Karpas-422 (cell line): ENCODE data around the gene SHISAL1. TPM values are rescaled to one million over a fixed set of nuclear protein-coding genes. Genes with fewer than 3 reads are reported as not detected.

Experiments used
- DNase-seq: peaks from one replicate; pipeline ENCODE4 v3.0.0-alpha.2; 2015
- H2AFZ ChIP-seq: fragments of 200-600 bp; sonication (generic); 2 replicates; pipeline ENCODE4 v1.6.1; 2014; ENCODE audit warnings: antibody characterized with exemption, low read length, mixed read lengths
- H3K27ac ChIP-seq: fragments of 200-600 bp; sonication (generic); 2 replicates; pipeline ENCODE4 v1.5.1; 2014; ENCODE audit warnings: mild to moderate bottlenecking, low read length, moderate library complexity
- H3K27me3 ChIP-seq: fragments of 200-600 bp; sonication (generic); 2 replicates; pipeline ENCODE4 v1.6.1; 2014; ENCODE audit warnings: low read length, mixed read lengths
- H3K36me3 ChIP-seq: fragments of 200-600 bp; sonication (generic); 2 replicates; pipeline ENCODE4 v1.6.1; 2014; ENCODE audit warnings: low read length, mixed read lengths; ENCODE audit not compliant: insufficient read depth
- H3K4me1 ChIP-seq: fragments of 200-600 bp; sonication (generic); 2 replicates; pipeline ENCODE4 v1.6.1; 2014; ENCODE audit warnings: mild to moderate bottlenecking, low read length, mixed read lengths
- H3K4me2 ChIP-seq: fragments of 200-600 bp; sonication (generic); 2 replicates; pipeline ENCODE4 v1.6.1; 2014; ENCODE audit warnings: low read length, low read depth, mild to moderate bottlenecking; ENCODE audit not compliant: poor library complexity, severe bottlenecking
- H3K4me3 ChIP-seq: fragments of 200-600 bp; sonication (generic); 2 replicates; pipeline ENCODE4 v1.5.1; 2014; ENCODE audit warnings: mild to moderate bottlenecking, antibody characterized with exemption, low read length, mixed read lengths
- H3K79me2 ChIP-seq: fragments of 200-600 bp; sonication (generic); 2 replicates; pipeline ENCODE4 v1.6.1; 2014; ENCODE audit warnings: mild to moderate bottlenecking, low read length, mixed read lengths
- H3K9ac ChIP-seq: fragments of 200-600 bp; sonication (generic); 2 replicates; pipeline ENCODE4 v1.6.0; 2014; ENCODE audit warnings: low read length
- H3K9me2 ChIP-seq: fragments of 200-600 bp; sonication (generic), shearing (Covaris generic); replicated peaks from 2 replicates; pipeline ENCODE4 v1.6.0; 2014; ENCODE audit warnings: mild to moderate bottlenecking, low read length, moderate library complexity; ENCODE audit not compliant: insufficient read depth
- H3K9me3 ChIP-seq: fragments of 300-700, 200-600 bp; sonication (generic); 2 replicates; pipeline ENCODE4 v1.6.1; 2014; ENCODE audit warnings: low read length, mixed read lengths
- H4K20me1 ChIP-seq: fragments of 200-600 bp; sonication (generic); 2 replicates; pipeline ENCODE4 v1.6.1; 2014; ENCODE audit warnings: mild to moderate bottlenecking, antibody characterized with exemption, low read length, low read depth; ENCODE audit not compliant: insufficient read depth
- total RNA-seq: library from RNA; depleted of rRNA; stranded (reverse); fragments of >200 nt; shearing (Covaris generic); gene quantifications from 2 replicates; pipeline ENCODE4 v1.2.3, GENCODE V29; 2014; ENCODE audit warnings: low replicate concordance

SHISAL1 gene
- total RNA-seq, 1 experiment from 2014 or later: not detected

GRCh38 chr22:44273175-44273574 is 39.6 kb downstream of the SHISAL1 start:
- no peak overlapping the region for H3K4me3 ChIP-seq
- no peaks in the 10 kb centered on the region for H3K9me2 ChIP-seq
- no peak overlapping the region for H3K27ac ChIP-seq
- H2AFZ ChIP-seq: no peak overlapping the region
- H3K9ac ChIP-seq: no peak overlapping the region
- H3K36me3 ChIP-seq: no peaks in the 10 kb centered on the region
- H3K4me2 ChIP-seq: no peak overlapping the region
- DNase-seq: peak; percentile 49
- H3K79me2 ChIP-seq: no peaks in the 10 kb centered on the region
- H3K4me1 ChIP-seq: peaks cover 6% of the 10 kb centered on the region
- no peaks in the 10 kb centered on the region for H3K9me3 ChIP-seq
- no peaks in the 10 kb centered on the region for H3K27me3 ChIP-seq
- H4K20me1 ChIP-seq: peaks cover 5% of the 10 kb centered on the region; the same call in 1 of the 2 replicates

DNA sequence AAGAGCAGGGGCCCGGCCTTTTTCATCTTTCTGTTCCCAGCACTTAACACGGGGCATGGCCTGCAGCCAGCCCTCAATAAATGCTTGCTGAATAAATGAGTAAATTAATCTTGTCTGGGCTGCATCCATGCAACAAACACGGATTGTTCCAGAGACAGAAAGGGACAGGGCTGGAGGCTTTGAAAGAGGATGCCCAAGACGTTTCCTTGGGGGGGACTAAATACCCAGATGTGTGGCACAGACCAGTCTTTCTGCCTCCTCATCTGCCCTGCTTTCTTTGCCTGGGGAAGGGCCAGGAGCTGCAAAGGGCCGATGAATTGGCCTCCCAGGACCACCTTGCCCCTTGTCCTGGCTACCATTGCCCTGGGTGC is 40.4 kb downstream of the SHISAL1 start:
- H3K36me3 ChIP-seq: no peaks in the 10 kb centered on the region
- H3K79me2 ChIP-seq: no peaks in the 10 kb centered on the region
- no peak overlapping the region for H2AFZ ChIP-seq
- no peaks in the 10 kb centered on the region for H3K9me2 ChIP-seq
- no peaks in the 10 kb centered on the region for H3K4me1 ChIP-seq
- H3K27ac ChIP-seq: no peak overlapping the region
- H3K4me3 ChIP-seq: no peak overlapping the region
- DNase-seq: no peak
- no peaks in the 10 kb centered on the region for H3K9me3 ChIP-seq
- H3K27me3 ChIP-seq: no peaks in the 10 kb centered on the region
- H3K4me2 ChIP-seq: no peak overlapping the region
- peaks cover 5% of the 10 kb centered on the region; the same call in 1 of the 2 replicates for H4K20me1 ChIP-seq
- H3K9ac ChIP-seq: no peak overlapping the region

GRCh38 chr22:44271732-44272400 is 40.9 kb downstream of the SHISAL1 start:
- Histone ChIP-seq H3K9me2 (no peaks in the 10 kb centered on the region), H3K4me2 (no peak overlapping the region), H3K27me3 (no peaks in the 10 kb centered on the region), H3K36me3 (no peaks in the 10 kb centered on the region), H3K9me3 (no peaks in the 10 kb centered on the region), H3K27ac (no peak overlapping the region), H4K20me1 (peaks cover 5% of the 10 kb centered on the region; the same call in 1 of the 2 replicates), H2AFZ (no peak overlapping the region), H3K4me1 (no peaks in the 10 kb centered on the region), H3K79me2 (no peaks in the 10 kb centered on the region), H3K4me3 (no peak overlapping the region), H3K9ac (no peak overlapping the region)
- DNase-seq: no peak

- no peaks in the 10 kb centered on the region for H3K9me2 ChIP-seq
- no peaks in the 10 kb centered on the region for H3K36me3 ChIP-seq
- no peak overlapping the region for H3K9ac ChIP-seq
- no peaks in the 10 kb centered on the region for H3K79me2 ChIP-seq
- no peak overlapping the region for H3K27ac ChIP-seq
- H3K4me2 ChIP-seq: no peak overlapping the region
- no peak overlapping the region for H2AFZ ChIP-seq
- H3K4me1 ChIP-seq: no peaks in the 10 kb centered on the region
- no peaks in the 10 kb centered on the region for H3K27me3 ChIP-seq
- H4K20me1 ChIP-seq: peaks cover 5% of the 10 kb centered on the region; the same call in 1 of the 2 replicates
- no peak for DNase-seq
- no peak overlapping the region for H3K4me3 ChIP-seq
- no peaks in the 10 kb centered on the region for H3K9me3 ChIP-seq
Measured at GRCh38 chr22:44271010-44271500, 41.7 kb downstream of the SHISAL1 start.

DNA sequence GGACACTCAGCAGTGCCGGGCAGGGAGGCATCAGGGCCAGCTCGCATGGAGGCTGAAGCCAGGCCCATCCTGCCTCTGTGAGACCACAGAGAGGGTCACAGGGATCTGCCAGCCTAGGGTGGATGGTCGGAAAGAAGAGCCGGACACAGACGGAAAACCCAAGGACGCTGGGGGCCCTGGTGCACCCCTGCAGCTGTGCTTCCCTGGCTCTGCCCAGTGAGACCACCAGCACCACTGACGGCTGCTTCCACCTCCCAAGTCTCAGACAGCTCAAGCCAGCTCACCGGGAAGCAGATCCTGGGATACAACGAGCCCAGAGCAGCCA is 42.2 kb downstream of the SHISAL1 start:
- Histone ChIP-seq H3K36me3 (no peaks in the 10 kb centered on the region), H3K4me1 (no peaks in the 10 kb centered on the region), H3K9me2 (no peaks in the 10 kb centered on the region), H3K4me2 (no peak overlapping the region), H3K79me2 (no peaks in the 10 kb centered on the region), H3K9ac (no peak overlapping the region), H3K27ac (no peak overlapping the region), H3K4me3 (no peak overlapping the region), H3K27me3 (no peaks in the 10 kb centered on the region), H4K20me1 (no peaks in the 10 kb centered on the region), H3K9me3 (no peaks in the 10 kb centered on the region), H2AFZ (no peak overlapping the region)
- DNase-seq: no peak

- Histone ChIP-seq H3K4me2 (no peak overlapping the region), H3K27me3 (no peaks in the 10 kb centered on the region)
Measured at GRCh38 chr22:44269757-44270555, 42.8 kb downstream of the SHISAL1 start.

GRCh38 chr22:44269117-44269498 is 43.6 kb downstream of the SHISAL1 start:
- Histone ChIP-seq H2AFZ (no peak overlapping the region), H3K4me3 (no peak overlapping the region), H3K79me2 (no peaks in the 10 kb centered on the region), H3K9me2 (no peaks in the 10 kb centered on the region), H3K9me3 (no peaks in the 10 kb centered on the region), H3K27ac (no peak overlapping the region), H3K4me2 (no peak overlapping the region), H3K36me3 (no peaks in the 10 kb centered on the region), H3K4me1 (no peaks in the 10 kb centered on the region), H3K27me3 (no peaks in the 10 kb centered on the region), H4K20me1 (no peaks in the 10 kb centered on the region), H3K9ac (no peak overlapping the region)
- DNase-seq: no peak

More at GRCh38 chr22:44269757-44270555, 42.8 kb downstream of the SHISAL1 start:
- Histone ChIP-seq H3K9me2 (no peaks in the 10 kb centered on the region), H3K9me3 (no peaks in the 10 kb centered on the region), H3K27ac (no peak overlapping the region), H3K79me2 (no peaks in the 10 kb centered on the region), H3K36me3 (no peaks in the 10 kb centered on the region), H4K20me1 (no peaks in the 10 kb centered on the region), H3K4me3 (no peak overlapping the region), H3K9ac (no peak overlapping the region), H2AFZ (no peak overlapping the region), H3K4me1 (no peaks in the 10 kb centered on the region)
- DNase-seq: no peak

DNA sequence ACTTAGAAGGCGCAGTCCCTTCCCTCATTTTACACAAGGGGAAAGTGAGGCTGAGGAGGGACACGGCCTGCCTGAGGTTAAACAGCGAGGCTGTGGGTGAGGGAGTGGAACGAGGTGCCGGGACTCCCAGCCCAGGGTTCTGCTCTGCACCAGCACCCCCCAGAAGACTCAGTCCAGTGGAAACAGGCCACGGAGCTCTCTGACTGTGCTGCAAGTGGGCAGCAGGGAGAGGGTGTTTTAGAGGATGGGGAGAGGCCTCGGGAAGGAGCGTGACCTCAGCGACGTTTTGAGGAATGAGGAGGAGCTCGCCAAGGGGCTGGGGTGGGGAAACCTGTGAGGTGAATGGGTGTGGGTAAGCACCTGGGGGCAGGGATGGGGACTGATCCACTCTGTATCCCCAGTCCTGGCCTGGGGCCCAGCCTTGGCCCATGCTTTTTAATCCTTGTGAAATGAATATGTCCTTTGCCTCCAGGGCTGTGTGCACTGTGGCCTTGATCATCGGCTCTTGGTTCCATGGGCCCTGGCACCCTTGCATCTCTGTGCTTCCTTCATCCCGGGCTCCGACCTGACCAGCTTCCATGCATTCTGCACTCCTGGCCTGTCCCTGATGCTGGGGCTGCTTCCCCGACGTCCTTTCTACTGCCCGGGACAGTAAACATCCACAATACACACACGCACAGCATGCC is 44.2 kb downstream of the SHISAL1 start:
- no peak overlapping the region for H3K4me2 ChIP-seq
- H3K27me3 ChIP-seq: no peaks in the 10 kb centered on the region
- H3K4me3 ChIP-seq: no peak overlapping the region
- H3K4me1 ChIP-seq: no peaks in the 10 kb centered on the region
- H3K79me2 ChIP-seq: no peaks in the 10 kb centered on the region
- no peak overlapping the region for H2AFZ ChIP-seq
- no peaks in the 10 kb centered on the region for H3K9me2 ChIP-seq
- no peak for DNase-seq
- H3K9me3 ChIP-seq: no peaks in the 10 kb centered on the region
- no peak overlapping the region for H3K9ac ChIP-seq
- no peak overlapping the region for H3K27ac ChIP-seq
- H3K36me3 ChIP-seq: no peaks in the 10 kb centered on the region
- no peaks in the 10 kb centered on the region for H4K20me1 ChIP-seq
